Stimulated activated CD4-positive, alpha-beta T cell treated with anti-CD3 and anti-CD28 coated beads, Interleukin-12 subunit alpha, Interleukin-12 subunit beta, amount 100 ng/mL, for 24 hours (primary cell): Measurements from ENCODE around the gene EMX2.

Experiments used
- DNase-seq, 2 experiments: peaks; one replicate each; pipeline ENCODE4 v3.0.0-alpha.2; 2020; ENCODE audit warnings: low read depth in 2 of 2

EMX2 gene

DNA sequence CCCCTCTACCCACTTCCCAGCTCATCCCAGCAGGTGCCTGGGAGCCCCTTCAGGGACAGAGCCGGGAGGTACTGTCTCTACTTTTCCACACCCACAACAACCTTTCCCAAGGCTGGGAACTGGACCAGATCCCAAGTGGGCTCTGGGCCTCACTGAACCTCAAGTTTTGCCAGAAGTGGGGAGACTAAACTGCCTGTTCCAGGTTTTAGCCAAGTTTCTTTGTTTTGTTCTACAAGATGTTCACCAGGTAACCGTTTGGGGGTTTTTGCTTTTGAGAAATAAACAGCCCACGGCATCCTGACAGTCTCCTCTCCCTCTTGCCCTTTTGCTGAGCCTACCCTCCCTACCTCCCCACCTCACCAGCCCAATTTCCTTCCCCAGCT is 10.6 kb upstream of the EMX2 start:
- no peak for DNase-seq

GRCh38 chr10:117532451-117533107 is 10.0 kb upstream of the EMX2 start:
- DNase-seq, result no peak

DNA sequence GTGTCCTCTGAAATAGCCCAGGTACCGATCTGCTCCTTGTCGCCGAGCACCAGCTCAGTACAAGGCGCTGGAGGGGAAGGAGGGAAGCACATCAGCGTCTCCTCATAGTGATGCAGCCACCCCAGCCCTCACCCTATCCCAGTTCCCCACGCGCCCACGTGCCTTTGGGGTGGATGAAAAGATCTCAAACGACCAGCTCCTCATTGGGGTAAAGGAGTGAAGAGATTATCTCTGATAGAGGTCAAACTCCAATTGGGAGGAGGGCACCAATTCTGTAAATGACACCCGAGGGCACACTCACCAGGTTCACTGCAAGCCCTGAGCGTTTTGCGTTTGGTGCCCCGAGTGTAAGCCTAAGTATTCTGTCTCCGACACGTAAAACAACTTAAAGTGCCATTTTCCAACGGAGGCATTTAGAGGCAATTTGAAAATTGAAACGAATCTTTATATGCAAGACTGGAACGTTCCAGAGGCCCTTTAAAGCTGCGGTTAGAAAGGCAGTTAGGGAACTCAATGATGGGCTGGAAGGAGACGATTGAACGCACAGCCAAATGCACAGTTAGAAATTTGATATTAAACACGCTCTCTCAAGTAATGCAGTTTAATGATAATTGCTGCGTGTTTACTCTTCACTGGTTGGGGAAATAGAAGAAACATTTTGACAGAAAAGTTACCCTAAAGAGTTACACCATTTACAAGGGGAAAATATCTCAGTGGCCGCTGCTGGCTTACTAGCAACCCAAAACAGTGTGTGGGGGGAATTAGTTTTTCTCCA is 8.9 kb upstream of the EMX2 start:
- DNase-seq, result no peak

DNA sequence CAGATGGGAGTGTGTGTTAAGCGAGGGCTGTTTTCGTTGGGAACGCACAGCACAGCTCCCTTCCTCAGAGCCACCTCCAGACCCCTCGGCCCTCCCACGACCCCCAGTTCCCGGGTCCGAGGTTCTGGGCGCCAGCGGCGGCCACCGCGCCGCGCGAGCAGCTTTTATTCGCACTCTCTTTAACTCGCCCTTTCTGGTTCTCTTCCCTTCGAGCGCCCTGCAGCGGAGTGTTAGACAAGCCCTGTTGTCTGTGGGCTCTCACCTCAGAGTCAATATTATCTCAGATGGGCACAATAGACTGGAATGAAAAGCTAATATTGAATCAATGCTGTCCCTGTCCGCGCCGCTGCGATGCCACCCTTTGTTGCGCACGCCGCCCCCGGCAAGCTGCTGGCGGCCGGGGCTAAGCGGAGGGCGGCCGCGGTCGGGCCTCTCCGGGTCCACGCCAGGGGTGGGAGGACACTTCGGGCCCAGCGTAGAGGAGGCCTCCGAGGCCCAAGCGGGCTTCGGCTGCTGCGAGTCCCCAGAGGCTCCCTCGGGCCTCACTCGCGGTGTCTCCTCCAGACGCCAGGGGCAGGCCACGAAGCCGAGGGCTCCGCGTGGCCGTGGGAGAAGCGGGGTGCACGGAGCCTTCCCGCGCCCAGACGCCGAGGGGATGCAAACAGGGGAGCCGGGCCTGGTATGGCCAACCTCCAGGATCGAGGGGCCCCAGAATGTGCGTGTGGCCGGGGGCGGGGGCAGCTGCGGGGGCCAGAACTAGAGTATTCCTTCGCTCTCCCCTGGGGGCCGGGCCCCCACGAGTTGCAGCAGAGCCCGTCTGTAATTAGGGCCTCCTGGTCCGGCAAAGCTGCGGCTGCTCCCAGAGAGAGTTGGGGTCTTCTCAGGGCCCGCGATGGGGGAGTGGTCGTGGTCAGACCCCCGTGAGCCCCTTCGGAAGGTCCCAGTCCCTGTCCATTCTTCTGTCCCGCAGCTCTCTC is 7.9 kb upstream of the EMX2 start:
- no peak for DNase-seq

GRCh38 chr10:117535298-117536071 is 7.1 kb upstream of the EMX2 start:
- no peak for DNase-seq

DNA sequence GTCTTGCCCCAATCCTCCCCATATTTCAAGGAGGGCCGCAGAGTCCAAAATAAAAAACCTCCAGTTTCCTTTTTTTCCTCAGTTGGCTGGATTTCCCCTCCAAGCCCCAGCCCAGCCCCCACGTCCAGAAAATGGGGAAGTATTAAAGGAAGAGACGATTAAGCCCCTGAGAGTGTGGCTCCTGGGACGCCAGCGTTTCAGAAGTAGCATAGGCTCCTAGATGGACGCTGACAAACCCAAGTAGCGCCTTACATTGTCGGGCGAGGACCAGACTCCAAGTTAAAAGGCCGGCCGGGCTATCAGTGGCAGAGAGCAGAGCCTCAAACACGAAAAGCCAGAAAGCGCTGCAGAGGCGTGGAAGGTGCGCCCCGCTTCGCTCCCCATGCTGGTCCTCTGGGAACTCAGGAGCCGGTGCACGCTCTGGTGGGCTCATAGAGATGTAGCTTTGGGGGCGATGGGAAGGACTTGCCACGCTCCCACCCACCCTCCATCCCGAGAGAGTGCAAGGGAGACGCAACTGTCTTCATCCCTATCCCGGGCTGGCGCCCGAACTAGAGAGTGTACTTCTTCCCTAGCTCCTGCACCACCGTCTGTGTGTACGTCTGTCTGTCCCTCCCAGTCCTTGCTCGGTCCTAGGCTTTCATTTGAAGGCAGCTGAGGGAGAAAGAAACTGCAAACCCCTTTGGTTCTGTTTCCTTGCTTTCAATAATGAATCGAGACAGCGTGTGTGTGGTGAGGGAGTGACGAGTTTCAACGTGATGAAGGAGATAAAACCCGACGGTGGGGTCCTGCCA is 6.3 kb upstream of the EMX2 start:
- DNase-seq, result no peak

GRCh38 chr10:117536866-117537435 is 5.6 kb upstream of the EMX2 start:
- no peak for DNase-seq

DNA sequence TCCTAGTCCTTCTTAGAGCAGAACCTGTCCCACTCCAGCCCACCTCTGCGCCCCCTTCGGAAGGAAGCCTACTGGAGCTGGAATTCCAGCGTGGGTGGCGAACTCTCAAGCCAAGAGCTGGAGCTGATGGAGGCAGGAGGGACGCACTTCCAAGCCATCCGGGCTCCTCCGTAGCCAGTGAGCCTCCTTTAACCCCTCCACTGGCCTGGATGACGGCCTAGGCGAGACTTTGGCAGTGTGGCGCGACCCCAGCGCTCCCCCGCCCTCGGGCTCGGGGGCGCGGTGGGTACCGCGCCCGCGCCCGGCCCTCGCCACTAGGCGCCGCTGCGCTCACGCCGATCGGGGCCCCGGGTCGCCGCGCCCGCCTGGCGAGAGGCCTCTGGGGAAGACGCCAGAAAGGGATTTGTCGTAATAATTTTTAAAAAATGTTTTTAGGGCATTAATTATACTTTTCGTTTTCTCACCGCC is 5.1 kb upstream of the EMX2 start:
- no peak for DNase-seq

- DNase-seq, result no peak
Observed at GRCh38 chr10:117537904-117538524, 4.5 kb upstream of the EMX2 start.

DNA sequence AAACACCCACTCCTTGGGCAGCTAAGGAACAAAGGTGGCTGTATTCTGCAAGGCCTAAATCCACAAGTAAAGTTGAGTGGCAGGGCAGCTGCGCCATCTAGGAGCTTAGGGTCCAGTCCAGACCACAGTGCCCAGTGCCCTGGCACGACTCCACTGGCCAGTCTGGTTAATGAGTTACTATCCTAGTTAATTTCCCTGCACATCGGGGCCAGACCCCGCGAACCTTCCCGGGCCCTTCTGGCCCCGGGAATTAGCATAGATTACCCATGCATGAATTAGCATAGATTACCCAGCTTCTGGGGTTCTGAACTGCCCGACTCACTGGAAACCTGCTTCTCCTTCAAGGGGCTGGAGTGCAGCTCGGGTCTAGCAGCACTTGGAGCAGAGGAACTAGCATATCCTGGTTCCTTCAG is 3.2 kb upstream of the EMX2 start:
- no peak for DNase-seq

DNA sequence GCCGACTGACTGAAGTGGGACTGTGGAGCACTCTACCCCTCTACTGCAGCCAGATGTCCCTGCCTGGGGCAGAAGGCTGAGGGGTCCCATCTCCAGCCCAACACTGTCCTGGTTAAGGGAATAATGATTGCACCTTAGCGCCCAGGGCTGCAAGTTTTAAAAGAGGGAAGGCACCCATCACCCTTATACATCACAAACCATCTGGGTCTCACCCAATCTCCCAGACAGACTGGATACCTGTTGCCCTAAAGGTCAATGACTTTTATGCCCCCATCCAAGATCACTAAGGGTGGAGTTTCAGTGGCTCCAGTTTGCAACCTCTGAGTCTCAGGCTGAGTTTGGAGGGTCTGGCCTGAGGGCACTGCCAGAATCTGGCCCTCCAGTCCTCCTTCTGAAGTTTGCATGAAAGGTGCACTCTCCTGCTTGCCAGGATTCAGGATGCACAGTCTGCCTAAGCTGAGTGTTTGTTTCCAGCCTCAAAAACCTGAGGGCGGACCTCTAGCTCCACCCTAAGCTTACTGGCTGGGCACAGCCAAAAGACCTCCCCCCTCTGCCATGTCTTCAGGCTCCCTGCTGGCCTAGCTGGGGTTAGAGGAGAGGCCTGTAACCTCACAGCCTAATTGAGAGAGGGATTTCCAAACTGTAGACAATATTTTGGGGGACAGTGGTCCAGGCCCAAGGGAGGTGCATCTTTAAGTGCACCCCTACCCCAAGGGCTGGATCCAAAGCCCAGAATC is 2.5 kb upstream of the EMX2 start:
- no peak for DNase-seq

GRCh38 chr10:117540640-117541404 is 1.7 kb upstream of the EMX2 start:
- DNase-seq, result no peak

DNA sequence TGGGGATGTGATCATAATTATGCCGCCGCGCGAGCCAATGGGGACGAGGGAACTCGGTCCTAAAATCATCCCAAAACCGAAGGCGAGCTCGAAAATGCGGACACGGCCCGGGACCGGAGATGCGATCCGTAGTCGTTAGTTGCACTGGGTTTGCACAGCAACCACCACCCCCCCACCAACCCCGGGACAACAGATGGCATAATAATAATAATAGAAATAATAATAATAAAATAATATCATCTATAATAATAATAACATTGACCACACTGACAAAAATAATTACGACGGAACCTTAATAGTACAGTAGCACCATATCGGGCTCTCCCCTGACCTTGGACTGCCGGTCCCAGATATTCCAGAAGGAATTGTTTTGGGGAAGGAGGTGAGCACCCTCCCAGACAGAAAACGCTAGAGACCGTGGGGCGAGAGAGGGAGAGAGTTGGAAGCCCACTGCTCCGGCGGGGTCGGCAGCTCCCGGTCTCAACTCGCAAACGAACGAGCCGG is 1.1 kb upstream of the EMX2 start:
- no peak for DNase-seq

DNA sequence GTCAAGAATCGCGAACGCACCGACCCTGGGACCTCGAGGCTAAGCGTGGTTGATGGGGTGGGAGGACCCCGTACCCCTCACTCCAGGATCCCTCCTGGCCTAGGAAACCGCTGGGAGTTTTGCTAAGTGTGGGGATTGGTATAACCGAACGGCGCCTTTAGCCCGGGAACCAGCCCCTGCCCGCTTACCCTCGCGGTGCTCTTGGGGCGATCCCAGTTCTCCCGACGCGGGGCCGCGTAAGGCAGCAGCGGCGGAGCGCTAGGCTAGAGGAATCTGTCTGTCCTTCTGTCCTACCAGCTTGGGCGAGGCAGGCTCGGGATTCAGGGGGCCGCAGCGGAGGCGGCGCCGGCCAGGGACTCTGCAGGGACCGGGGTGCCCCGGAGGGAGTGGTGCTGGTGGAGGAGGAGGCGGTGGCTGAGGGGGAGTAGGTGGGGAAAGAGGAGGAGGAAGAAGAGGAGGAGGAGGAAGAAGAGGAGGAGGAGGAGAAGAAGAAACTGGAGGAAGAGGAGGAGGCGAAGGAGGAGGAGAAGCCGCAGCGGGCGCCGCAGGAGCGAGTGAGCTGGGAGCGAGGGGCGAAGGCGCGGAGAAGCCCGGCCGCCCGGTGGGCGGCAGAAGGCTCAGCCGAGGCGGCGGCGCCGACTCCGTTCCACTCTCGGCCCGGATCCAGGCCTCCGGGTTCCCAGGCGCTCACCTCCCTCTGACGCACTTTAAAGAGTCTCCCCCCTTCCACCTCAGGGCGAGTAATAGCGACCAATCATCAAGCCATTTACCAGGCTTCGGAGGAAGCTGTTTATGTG is 439 bp upstream of the EMX2 start:
- DNase-seq, result no peak

DNA sequence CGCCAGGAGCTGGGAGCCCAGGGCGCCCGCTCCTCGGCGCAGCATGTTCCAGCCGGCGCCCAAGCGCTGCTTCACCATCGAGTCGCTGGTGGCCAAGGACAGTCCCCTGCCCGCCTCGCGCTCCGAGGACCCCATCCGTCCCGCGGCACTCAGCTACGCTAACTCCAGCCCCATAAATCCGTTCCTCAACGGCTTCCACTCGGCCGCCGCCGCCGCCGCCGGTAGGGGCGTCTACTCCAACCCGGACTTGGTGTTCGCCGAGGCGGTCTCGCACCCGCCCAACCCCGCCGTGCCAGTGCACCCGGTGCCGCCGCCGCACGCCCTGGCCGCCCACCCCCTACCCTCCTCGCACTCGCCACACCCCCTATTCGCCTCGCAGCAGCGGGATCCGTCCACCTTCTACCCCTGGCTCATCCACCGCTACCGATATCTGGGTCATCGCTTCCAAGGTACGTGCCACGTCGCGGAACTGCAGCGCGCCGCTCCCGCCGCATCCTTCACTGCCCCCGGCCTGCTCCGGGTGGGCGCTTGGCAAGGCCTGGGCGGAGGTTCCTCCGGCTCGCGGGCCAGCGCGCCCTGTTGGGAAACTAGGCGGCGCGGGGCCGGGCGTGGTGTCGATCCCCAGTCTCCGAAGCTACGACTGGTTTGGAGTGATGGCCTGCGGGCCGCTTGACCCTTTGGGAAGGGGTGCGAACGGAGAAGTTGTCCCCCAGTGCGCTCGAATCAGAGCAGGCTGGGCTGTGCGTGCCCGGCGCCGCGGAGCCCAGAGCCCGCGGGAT is 868 bp downstream of the EMX2 start:
- DNase-seq, result no peak

DNA sequence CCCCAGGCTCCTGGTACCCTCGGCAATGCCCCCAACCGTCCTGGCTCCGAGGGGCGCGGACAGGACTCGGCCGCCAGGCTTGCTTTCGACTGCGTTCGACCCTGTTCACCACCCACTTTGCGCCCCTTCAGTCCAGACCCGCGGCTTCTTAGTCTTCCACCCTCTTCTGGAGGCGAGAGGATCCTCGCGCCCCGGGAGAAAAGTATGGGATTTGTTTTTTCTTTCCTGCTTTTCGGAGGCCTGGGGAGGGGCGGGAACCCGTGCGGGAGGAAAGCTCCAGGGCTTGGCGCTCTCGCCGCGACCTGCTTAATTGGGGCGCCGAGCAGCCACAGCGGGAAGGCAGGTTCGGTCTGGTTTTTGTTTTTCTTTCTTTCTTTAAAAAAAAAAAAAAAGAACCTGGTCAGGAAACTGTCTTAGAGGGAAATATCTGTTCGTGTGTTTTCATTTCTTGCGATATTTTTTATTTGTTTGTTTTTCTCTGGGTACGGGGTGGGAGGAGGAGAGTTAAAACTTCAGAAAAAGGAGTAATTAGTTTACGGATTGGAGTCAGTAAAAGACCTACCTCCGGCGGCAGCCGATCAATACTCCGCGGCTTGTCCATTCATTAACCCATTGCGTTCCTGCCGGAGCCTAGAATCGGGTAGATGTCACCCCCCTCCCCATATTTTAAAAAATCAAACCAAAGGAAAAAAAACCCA is 1.6 kb downstream of the EMX2 start:
- no peak for DNase-seq
